ENCODE data around the gene SYDE2.

The SYDE2 gene

DNA sequence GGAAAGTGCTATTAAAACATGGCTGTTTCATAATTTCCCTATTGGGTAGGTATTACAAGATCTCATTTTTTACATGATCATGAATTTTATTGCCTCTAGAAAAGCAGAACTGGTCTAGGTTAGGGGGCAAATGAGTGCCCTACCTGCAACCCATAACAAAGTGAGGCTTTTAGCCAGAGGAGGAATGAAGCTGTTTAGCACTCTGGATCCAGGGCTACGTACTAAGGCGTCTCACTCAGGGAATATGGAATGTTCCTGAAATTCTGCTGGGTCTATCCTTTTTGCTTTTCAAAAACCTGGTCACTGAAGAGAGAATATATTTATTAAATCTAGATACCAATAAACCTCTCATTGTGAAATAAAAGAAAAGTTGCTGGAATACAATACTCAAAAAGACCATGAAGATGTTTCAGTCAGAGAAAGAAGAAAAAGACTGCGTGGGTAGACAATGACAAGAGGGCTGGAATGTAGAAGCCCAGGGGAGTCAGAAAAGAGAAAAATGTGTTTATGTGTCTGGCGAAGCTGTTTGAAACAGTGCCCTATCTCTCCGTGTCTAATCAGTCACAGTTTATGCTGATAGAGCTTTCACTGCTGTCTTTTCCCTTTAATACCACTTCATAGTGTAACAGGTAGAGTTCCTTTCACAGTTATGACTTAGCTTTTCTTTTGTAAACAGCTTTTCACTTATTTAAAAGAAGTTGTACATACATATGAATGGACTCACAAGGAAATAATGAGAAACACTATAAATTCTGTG, 25.0 kb upstream of the SYDE2 start:
- Histone ChIP-seq H3K4me1 (ENCODE audit: control extremely low read depth in 1 of 4, control insufficient read depth in 4 of 4, insufficient read depth in 4 of 4, low read length in 3 of 4) (peaks cover 0 to 7% (median 0%) of the 10 kb centered on the region in 4 experiments), H3K27ac (ENCODE audit: insufficient read depth in 1 of 2, low read depth in 1 of 2, low read length in 2 of 2, poor library complexity in 1 of 2, severe bottlenecking in 2 of 2) (peak overlapping the region in 1 of 2 experiments; percentile 22), H3K27me3 (replicated peaks in 2 of 5; ENCODE audit: control insufficient read depth in 4 of 5, insufficient read depth in 5 of 5, low read length in 4 of 5) (no peaks in the 10 kb centered on the region), H3K9me3 (ENCODE audit: control extremely low read depth in 1 of 5, control insufficient read depth in 4 of 5, insufficient read depth in 2 of 5, low read depth in 1 of 5, low read length in 4 of 5) (no peaks in the 10 kb centered on the region), H3K36me3 (ENCODE audit: control insufficient read depth in 4 of 4, insufficient read depth in 4 of 4, low read length in 3 of 4) (no peaks in the 10 kb centered on the region), H3K4me3 (ENCODE audit: control insufficient read depth in 1 of 7, extremely low read depth in 1 of 7, insufficient read depth in 4 of 7, low read depth in 2 of 7, low read length in 6 of 7) (no peak overlapping the region)
- POLR2A ChIA-PET = interaction anchor here (0.8 kb wide), 1 partner anchor 119 kb away, joined by 3 read pairs; no protein-coding TSS in a partner anchor
- WGBS (ENCODE audit: insufficient coverage) = 83% methylated on average over 1 of the region's 5 CpGs
- DNase-seq = no peak
- CTCF ChIA-PET = interaction anchor here (0.9 kb wide), 1 partner anchor 27 kb away, joined by 3 read pairs; no protein-coding TSS in a partner anchor

DNA sequence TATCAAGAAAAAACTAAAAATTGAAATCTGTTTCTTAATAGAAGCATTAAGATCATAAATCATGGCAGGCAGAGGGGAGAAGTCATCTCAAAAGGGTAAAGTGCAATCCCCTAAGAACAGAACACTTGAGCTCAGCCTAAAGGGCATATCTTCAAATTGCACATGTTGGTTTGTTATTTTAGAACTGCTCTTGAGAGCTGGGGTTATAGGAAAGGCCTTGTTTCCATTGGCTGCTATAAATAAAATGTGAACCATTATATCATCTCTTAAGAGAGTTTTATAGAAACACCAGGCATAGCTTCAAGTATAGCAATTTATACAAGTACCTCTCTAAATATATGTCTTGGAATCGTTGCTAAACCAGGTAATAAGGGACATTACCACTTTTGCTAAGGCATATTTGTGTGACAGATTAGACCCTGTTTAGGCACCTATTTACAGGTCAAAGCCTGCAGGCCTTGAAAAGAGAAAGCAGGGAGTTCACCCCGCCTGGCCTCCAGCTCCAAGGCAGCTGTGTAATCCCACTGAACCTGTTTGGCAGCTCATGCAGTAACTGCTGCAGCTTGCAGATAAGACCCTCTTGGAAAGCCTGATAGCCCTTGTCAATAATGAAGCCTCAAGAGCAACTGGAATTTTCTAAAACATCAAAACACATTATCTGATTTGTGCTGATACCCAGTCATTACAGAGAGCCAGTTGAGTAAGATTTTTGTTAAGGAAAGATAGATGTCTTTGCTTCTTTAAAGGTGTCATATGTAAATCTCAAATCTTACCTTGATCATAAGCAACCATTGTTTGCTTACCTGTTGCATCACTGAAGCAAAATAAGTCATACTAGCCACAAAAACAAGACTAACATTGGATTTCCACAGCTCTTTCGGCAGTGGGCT, 24.2 kb upstream of the SYDE2 start:
- POLR2A ChIA-PET = no interaction called here
- Histone ChIP-seq H3K4me1 (ENCODE audit: control extremely low read depth in 1 of 4, control insufficient read depth in 4 of 4, insufficient read depth in 4 of 4, low read length in 3 of 4) (peaks cover 0 to 3% (median 0%) of the 10 kb centered on the region in 4 experiments), H3K36me3 (ENCODE audit: control insufficient read depth in 4 of 4, insufficient read depth in 4 of 4, low read length in 3 of 4) (no peaks in the 10 kb centered on the region), H3K27ac (ENCODE audit: insufficient read depth in 1 of 2, low read depth in 1 of 2, low read length in 2 of 2, poor library complexity in 1 of 2, severe bottlenecking in 2 of 2) (peak overlapping the region in 1 of 2 experiments; percentile 54), H3K4me3 (ENCODE audit: control insufficient read depth in 1 of 7, extremely low read depth in 1 of 7, insufficient read depth in 4 of 7, low read depth in 2 of 7, low read length in 6 of 7) (no peak overlapping the region), H3K9me3 (ENCODE audit: control extremely low read depth in 1 of 5, control insufficient read depth in 4 of 5, insufficient read depth in 2 of 5, low read depth in 1 of 5, low read length in 4 of 5) (no peaks in the 10 kb centered on the region), H3K27me3 (replicated peaks in 2 of 5; ENCODE audit: control insufficient read depth in 4 of 5, insufficient read depth in 5 of 5, low read length in 4 of 5) (no peaks in the 10 kb centered on the region)
- DNase-seq = peak; percentile 20 to 78 (median 36)
- CTCF ChIA-PET = interaction anchor here (0.9 to 2.2 kb wide), 2 partner anchors 28 to 116 kb away, joined by 3 to 6 read pairs; no protein-coding TSS in a partner anchor
- 63% methylated on average over 1 of the region's 3 CpGs for WGBS (ENCODE audit: insufficient coverage)

DNA sequence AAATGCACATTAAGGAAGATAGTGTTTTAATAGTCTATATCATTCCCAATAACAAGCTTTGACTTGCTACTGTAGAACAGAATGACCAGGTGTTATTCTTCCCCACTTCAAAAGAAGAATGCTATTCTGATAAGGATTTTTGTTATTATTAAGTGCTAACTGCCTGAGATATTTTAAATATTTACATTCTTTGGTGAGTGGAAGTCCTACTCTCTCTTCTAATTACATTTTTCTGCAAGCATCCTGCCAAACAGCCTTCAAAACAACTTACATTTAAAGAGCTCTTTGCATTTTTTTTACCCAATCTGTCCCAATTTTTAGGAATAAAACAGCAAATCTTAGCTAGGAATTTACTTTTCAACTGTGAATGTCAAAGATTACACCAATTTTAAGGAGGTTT, 23.5 kb upstream of the SYDE2 start:
- no peak for DNase-seq
- peak overlapping the region in 1 of 2 experiments; percentile 54 for H3K27ac ChIP-seq (ENCODE audit: insufficient read depth in 1 of 2, low read depth in 1 of 2, low read length in 2 of 2, poor library complexity in 1 of 2, severe bottlenecking in 2 of 2)
- POLR2A ChIA-PET = no interaction called here
- no peaks in the 10 kb centered on the region for H3K27me3 ChIP-seq (replicated peaks in 2 of 5; ENCODE audit: control insufficient read depth in 4 of 5, insufficient read depth in 5 of 5, low read length in 4 of 5)
- H3K4me3 ChIP-seq (ENCODE audit: control insufficient read depth in 1 of 7, extremely low read depth in 1 of 7, insufficient read depth in 4 of 7, low read depth in 2 of 7, low read length in 6 of 7) = no peak overlapping the region
- H3K9me3 ChIP-seq (ENCODE audit: control extremely low read depth in 1 of 5, control insufficient read depth in 4 of 5, insufficient read depth in 2 of 5, low read depth in 1 of 5, low read length in 4 of 5) = no peaks in the 10 kb centered on the region
- peaks cover 0 to 3% (median 0%) of the 10 kb centered on the region in 4 experiments for H3K4me1 ChIP-seq (ENCODE audit: control extremely low read depth in 1 of 4, control insufficient read depth in 4 of 4, insufficient read depth in 4 of 4, low read length in 3 of 4)
- no peaks in the 10 kb centered on the region for H3K36me3 ChIP-seq (ENCODE audit: control insufficient read depth in 4 of 4, insufficient read depth in 4 of 4, low read length in 3 of 4)
- CTCF ChIA-PET = interaction anchor here (0.9 to 2.2 kb wide), 2 partner anchors 9 to 116 kb away, joined by 3 to 6 read pairs; no protein-coding TSS in a partner anchor

DNA sequence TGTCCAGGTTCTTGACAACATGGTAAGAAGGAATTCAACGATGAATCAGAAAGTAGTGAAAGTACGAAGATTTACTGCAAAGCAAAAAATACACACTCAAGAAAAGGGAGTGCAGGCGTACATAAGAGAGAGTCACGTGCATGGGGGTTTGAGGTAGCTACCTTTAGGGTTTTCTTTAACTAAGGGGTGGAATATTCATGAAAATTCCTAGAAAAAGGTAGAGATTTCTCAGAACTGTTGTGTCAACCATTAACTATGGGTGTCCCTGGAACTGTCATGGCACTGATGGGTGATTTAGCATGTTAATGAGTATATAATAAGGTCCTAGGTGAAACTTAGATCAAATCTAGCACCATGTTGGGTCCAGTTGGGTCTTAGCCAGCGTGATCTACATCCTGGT, 22.5 kb upstream of the SYDE2 start:
- H3K27ac ChIP-seq (ENCODE audit: insufficient read depth in 1 of 2, low read depth in 1 of 2, low read length in 2 of 2, poor library complexity in 1 of 2, severe bottlenecking in 2 of 2) = peak overlapping the region in 1 of 2 experiments; percentile 9
- no peaks in the 10 kb centered on the region for H3K9me3 ChIP-seq (ENCODE audit: control extremely low read depth in 1 of 5, control insufficient read depth in 4 of 5, insufficient read depth in 2 of 5, low read depth in 1 of 5, low read length in 4 of 5)
- H3K4me1 ChIP-seq (ENCODE audit: control extremely low read depth in 1 of 4, control insufficient read depth in 4 of 4, insufficient read depth in 4 of 4, low read length in 3 of 4) = peaks cover 0 to 3% (median 0%) of the 10 kb centered on the region in 4 experiments
- H3K4me3 ChIP-seq (ENCODE audit: control insufficient read depth in 1 of 7, extremely low read depth in 1 of 7, insufficient read depth in 4 of 7, low read depth in 2 of 7, low read length in 6 of 7) = no peak overlapping the region
- ChIA-PET POLR2A (no interaction called here), CTCF (interaction anchor here (0.9 to 2.2 kb wide), 2 partner anchors 10 to 115 kb away, joined by 3 to 6 read pairs; no protein-coding TSS in a partner anchor)
- 67% methylated on average over 3 of the region's 5 CpGs for WGBS (ENCODE audit: insufficient coverage)
- H3K27me3 ChIP-seq (replicated peaks in 2 of 5; ENCODE audit: control insufficient read depth in 4 of 5, insufficient read depth in 5 of 5, low read length in 4 of 5) = no peaks in the 10 kb centered on the region
- no peaks in the 10 kb centered on the region for H3K36me3 ChIP-seq (ENCODE audit: control insufficient read depth in 4 of 4, insufficient read depth in 4 of 4, low read length in 3 of 4)
- DNase-seq = no peak

DNA sequence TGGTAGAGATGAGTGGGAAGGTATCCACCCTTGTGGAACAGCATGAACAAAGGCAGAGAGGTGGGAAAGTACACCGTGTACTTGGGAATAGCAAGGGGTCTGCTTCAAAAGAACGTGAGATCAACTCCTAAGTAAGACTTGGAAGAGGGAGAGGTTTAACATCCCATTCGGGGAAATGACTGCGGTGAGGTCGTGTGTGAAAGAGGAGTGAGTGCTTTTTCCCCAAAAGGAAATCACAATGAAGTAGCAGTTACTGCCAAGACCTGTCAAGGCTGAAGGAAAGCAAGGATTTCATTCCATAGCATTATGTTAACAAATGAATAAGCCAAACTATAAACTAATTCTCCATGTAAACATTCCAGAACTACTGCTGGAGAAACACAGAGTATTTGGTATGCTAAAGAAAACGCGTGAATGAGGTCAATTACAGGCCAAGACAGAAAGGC, 20.0 kb upstream of the SYDE2 start:
- 90% methylated on average over 5 of the region's 7 CpGs for WGBS (ENCODE audit: insufficient coverage)
- POLR2A ChIA-PET = no interaction called here
- no peak for DNase-seq
- H3K4me1 ChIP-seq (ENCODE audit: control extremely low read depth in 1 of 4, control insufficient read depth in 4 of 4, insufficient read depth in 4 of 4, low read length in 3 of 4) = peaks cover 0 to 3% (median 0%) of the 10 kb centered on the region in 4 experiments
- no peaks in the 10 kb centered on the region for H3K36me3 ChIP-seq (ENCODE audit: control insufficient read depth in 4 of 4, insufficient read depth in 4 of 4, low read length in 3 of 4)
- H3K9me3 ChIP-seq (ENCODE audit: control extremely low read depth in 1 of 5, control insufficient read depth in 4 of 5, insufficient read depth in 2 of 5, low read depth in 1 of 5, low read length in 4 of 5) = peaks cover 0 to 1% (median 0%) of the 10 kb centered on the region in 5 experiments
- CTCF ChIA-PET = interaction anchor here (1.6 kb wide), 1 partner anchor 34 kb away, joined by 5 read pairs; no protein-coding TSS in a partner anchor
- H3K27me3 ChIP-seq (replicated peaks in 2 of 5; ENCODE audit: control insufficient read depth in 4 of 5, insufficient read depth in 5 of 5, low read length in 4 of 5) = no peaks in the 10 kb centered on the region
- no peak overlapping the region for H3K4me3 ChIP-seq (ENCODE audit: control insufficient read depth in 1 of 7, extremely low read depth in 1 of 7, insufficient read depth in 4 of 7, low read depth in 2 of 7, low read length in 6 of 7)
- H3K27ac ChIP-seq (ENCODE audit: insufficient read depth in 1 of 2, low read depth in 1 of 2, low read length in 2 of 2, poor library complexity in 1 of 2, severe bottlenecking in 2 of 2) = no peak overlapping the region

DNA sequence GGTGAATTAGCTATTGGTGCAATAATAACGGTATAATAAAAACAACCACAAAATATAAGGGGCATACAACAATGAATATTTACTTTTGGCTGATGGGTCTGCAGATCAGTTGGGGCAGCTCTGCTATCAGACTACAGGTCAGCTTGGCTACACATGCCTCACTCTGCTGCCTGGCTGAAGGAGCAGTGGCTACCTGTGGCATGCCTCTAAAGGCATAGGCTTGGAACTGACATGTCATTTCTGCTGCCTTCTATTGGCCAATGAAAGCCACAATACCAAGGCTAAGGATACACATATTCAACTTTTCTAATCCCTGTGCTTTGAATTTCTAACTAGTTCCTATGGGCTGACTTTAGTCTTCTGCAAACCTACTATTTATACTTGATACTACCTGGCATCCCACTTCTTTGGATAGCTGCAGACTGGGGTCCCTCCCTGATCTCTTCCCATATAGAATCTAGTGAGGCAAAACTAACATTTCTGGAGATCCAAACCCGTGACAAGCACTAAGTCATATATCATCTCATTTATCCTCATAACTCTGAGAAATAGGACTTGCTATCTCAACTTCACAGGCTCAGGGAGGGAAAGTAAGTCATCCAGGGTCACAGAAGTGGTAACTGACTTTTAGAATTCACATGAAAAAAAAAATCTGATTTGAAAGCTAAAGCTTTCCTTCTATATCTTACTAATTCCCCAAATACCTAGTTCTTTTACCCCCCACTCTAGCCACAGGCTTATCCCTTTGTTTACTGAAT, 19.2 kb upstream of the SYDE2 start:
- CTCF ChIA-PET = interaction anchor here (1.6 kb wide), 1 partner anchor 35 kb away, joined by 5 read pairs; no protein-coding TSS in a partner anchor
- 100% methylated on average over 1 of the region's 2 CpGs for WGBS (ENCODE audit: insufficient coverage)

More for the DNA sequence above, 19.2 kb upstream of the SYDE2 start:
- Histone ChIP-seq H3K4me1 (ENCODE audit: control extremely low read depth in 1 of 4, control insufficient read depth in 4 of 4, insufficient read depth in 4 of 4, low read length in 3 of 4) (peaks cover 0 to 2% (median 0%) of the 10 kb centered on the region in 4 experiments), H3K9me3 (ENCODE audit: control extremely low read depth in 1 of 5, control insufficient read depth in 4 of 5, insufficient read depth in 2 of 5, low read depth in 1 of 5, low read length in 4 of 5) (peaks cover 0 to 1% (median 0%) of the 10 kb centered on the region in 5 experiments), H3K27me3 (replicated peaks in 2 of 5; ENCODE audit: control insufficient read depth in 4 of 5, insufficient read depth in 5 of 5, low read length in 4 of 5) (no peaks in the 10 kb centered on the region), H3K27ac (ENCODE audit: insufficient read depth in 1 of 2, low read depth in 1 of 2, low read length in 2 of 2, poor library complexity in 1 of 2, severe bottlenecking in 2 of 2) (no peak overlapping the region), H3K4me3 (ENCODE audit: control insufficient read depth in 1 of 7, extremely low read depth in 1 of 7, insufficient read depth in 4 of 7, low read depth in 2 of 7, low read length in 6 of 7) (no peak overlapping the region), H3K36me3 (ENCODE audit: control insufficient read depth in 4 of 4, insufficient read depth in 4 of 4, low read length in 3 of 4) (no peaks in the 10 kb centered on the region)
- no peak for DNase-seq
- POLR2A ChIA-PET = no interaction called here
